HTERT RPE-1 (cell line): ENCODE results near the gene MAP7D1.

ENCODE experiments used
- in situ Hi-C: fragments of 300-500 bp; cut with MboI; formaldehyde crosslinking; loops from 4 replicates; pipeline ENCODE4 v1.14.3; 2020; ENCODE audit warnings: low sequenced_read_pairs

Gene MAP7D1

GRCh38 chr1:36155408-36156328 lies at the start of gene MAP7D1:
MAP7D1 (plus strand) TSS chr1:36156160; CDS start chr1:36156418, 258 bp downstream.
- in situ Hi-C loops: no loop called here

GRCh38 chr1:36106269-36106668 lies 49.7 kb upstream of the MAP7D1 start:
- in situ Hi-C loops: no loop called here

- in situ Hi-C loops: no loop called here
Measured at GRCh38 chr1:36107394-36107793, 48.6 kb upstream of the MAP7D1 start.

- in situ Hi-C loops: no loop called here
Measured at GRCh38 chr1:36108314-36108713, 47.6 kb upstream of the MAP7D1 start.

- in situ Hi-C loops: no loop called here
Measured at GRCh38 chr1:36109041-36109679, 46.8 kb upstream of the MAP7D1 start.

GRCh38 chr1:36111151-36111550 lies 44.8 kb upstream of the MAP7D1 start:
- in situ Hi-C loops: no loop called here

GRCh38 chr1:36112823-36113222 lies 43.1 kb upstream of the MAP7D1 start:
- in situ Hi-C loops: no loop called here

- in situ Hi-C loops: no loop called here
Measured at GRCh38 chr1:36114371-36114770, 41.6 kb upstream of the MAP7D1 start.

GRCh38 chr1:36115200-36115669 lies 40.7 kb upstream of the MAP7D1 start:
- in situ Hi-C loops: no loop called here

- in situ Hi-C loops: no loop called here
Measured at GRCh38 chr1:36115931-36116330, 40.0 kb upstream of the MAP7D1 start.

- in situ Hi-C loops: no loop called here
Measured at GRCh38 chr1:36116901-36117300, 39.1 kb upstream of the MAP7D1 start.

GRCh38 chr1:36118447-36119204 lies 37.3 kb upstream of the MAP7D1 start:
- in situ Hi-C loops: no loop called here

GRCh38 chr1:36119456-36119855 lies 36.5 kb upstream of the MAP7D1 start:
- in situ Hi-C loops: no loop called here

- in situ Hi-C loops: no loop called here
Measured at GRCh38 chr1:36122062-36123030, 33.6 kb upstream of the MAP7D1 start.

GRCh38 chr1:36123356-36123755 lies 32.6 kb upstream of the MAP7D1 start:
- in situ Hi-C loops: no loop called here

- in situ Hi-C loops: no loop called here
Measured at GRCh38 chr1:36124404-36125128, 31.4 kb upstream of the MAP7D1 start.

- in situ Hi-C loops: no loop called here
Measured at GRCh38 chr1:36125129-36125991, 30.6 kb upstream of the MAP7D1 start, which contains the start of gene COL8A2. COL8A2 (minus strand) TSS chr1:36125222; CDS start chr1:36100242, 24,980 bp downstream.

- in situ Hi-C loops: no loop called here
Measured at GRCh38 chr1:36126005-36126716, 29.8 kb upstream of the MAP7D1 start.
